ENCODE data around the gene HIVEP3. TPM values are rescaled to one million over a fixed set of nuclear protein-coding genes. Genes with fewer than 3 reads are reported as not detected.

HIVEP3 gene
- total RNA-seq, 6 experiments from 2014 or later = 1.4 to 3.9 (median 2.2) TPM

DNA sequence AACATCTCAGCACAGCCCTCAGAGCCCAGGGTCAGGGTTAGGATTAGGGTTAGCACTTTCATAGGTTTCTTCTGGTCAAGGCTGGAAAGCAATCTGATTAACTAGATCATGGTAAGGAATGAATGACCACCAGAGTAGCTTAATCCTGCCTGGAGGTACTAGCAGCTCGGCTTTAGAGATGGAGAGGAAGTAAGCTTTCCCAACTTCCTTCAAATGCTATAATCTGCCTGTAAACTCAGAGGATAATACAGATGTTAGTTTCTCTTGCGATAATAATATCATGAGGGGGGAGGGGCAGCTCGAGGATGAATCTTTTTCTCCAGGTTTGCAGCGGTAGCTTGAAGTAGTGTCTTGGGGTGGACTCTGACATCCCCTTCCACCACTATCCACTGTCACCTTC lies 194.9 kb downstream of the HIVEP3 start:
- no peak for ATAC-seq
- no peak for TF ChIP-seq POLR2A (IDR thresholded peaks at IDR 0.05)
- TF ChIP-seq, protein P1, sequence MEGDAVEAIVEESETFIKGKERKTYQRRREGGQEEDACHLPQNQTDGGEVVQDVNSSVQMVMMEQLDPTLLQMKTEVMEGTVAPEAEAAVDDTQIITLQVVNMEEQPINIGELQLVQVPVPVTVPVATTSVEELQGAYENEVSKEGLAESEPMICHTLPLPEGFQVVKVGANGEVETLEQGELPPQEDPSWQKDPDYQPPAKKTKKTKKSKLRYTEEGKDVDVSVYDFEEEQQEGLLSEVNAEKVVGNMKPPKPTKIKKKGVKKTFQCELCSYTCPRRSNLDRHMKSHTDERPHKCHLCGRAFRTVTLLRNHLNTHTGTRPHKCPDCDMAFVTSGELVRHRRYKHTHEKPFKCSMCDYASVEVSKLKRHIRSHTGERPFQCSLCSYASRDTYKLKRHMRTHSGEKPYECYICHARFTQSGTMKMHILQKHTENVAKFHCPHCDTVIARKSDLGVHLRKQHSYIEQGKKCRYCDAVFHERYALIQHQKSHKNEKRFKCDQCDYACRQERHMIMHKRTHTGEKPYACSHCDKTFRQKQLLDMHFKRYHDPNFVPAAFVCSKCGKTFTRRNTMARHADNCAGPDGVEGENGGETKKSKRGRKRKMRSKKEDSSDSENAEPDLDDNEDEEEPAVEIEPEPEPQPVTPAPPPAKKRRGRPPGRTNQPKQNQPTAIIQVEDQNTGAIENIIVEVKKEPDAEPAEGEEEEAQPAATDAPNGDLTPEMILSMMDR (IDR thresholded peaks at IDR 0.05) = no peak
- H3K4me1 ChIP-seq = no peaks in the 10 kb centered on the region

DNA sequence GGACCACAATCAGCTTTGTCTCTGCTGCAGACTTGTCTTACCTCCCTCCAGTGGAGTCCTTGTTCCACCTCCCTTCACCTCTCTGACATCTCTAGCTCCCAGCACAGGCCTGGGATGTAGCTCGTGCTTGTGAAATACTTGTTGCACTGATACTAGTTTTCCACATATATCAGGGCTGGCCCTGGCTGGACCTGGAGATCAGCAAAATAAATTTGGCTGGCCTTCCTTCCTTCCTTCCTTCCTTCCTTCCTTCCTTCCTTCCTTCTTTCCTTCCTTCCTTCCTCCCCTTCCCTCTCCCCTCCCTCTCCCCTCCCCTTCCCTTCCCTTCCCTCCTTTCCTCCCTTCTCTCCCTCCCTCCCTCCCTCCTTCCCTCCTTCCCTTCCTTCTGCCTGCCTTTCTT lies 196.5 kb downstream of the HIVEP3 start:
- Histone ChIP-seq H3K4me1 (no peaks in the 10 kb centered on the region), H3K27ac (no peak overlapping the region), H3K36me3 (no peaks in the 10 kb centered on the region), H3K9me3 (no peaks in the 10 kb centered on the region), H3K4me3 (no peak overlapping the region), H3K27me3 (no peaks in the 10 kb centered on the region)
- intact Hi-C loops (cut with DNase I) = no loop called here
- WGBS (ENCODE audit: insufficient coverage, low coverage, low lambda C conversion rate, missing lambda C conversion rate) = 71% methylated on average over 1 of the region's 1 CpG
- TF ChIP-seq POLR2A (IDR thresholded peaks at IDR 0.05) = no peak
- TF ChIP-seq, protein P1 (IDR thresholded peaks at IDR 0.05) = no peak
- no peak for DNase-seq
- ATAC-seq = no peak

More for the DNA sequence above, 194.9 kb downstream of the HIVEP3 start:
- no peak overlapping the region for H3K27ac ChIP-seq
- H3K36me3 ChIP-seq = no peaks in the 10 kb centered on the region
- intact Hi-C loops (cut with DNase I) = no loop called here
- 49% methylated on average over 3 of the region's 4 CpGs for WGBS (ENCODE audit: insufficient coverage, low coverage, low lambda C conversion rate, missing lambda C conversion rate)
- DNase-seq = no peak
- H3K27me3 ChIP-seq = no peaks in the 10 kb centered on the region
- no peak overlapping the region for H3K4me3 ChIP-seq
- H3K9me3 ChIP-seq = no peaks in the 10 kb centered on the region

DNA sequence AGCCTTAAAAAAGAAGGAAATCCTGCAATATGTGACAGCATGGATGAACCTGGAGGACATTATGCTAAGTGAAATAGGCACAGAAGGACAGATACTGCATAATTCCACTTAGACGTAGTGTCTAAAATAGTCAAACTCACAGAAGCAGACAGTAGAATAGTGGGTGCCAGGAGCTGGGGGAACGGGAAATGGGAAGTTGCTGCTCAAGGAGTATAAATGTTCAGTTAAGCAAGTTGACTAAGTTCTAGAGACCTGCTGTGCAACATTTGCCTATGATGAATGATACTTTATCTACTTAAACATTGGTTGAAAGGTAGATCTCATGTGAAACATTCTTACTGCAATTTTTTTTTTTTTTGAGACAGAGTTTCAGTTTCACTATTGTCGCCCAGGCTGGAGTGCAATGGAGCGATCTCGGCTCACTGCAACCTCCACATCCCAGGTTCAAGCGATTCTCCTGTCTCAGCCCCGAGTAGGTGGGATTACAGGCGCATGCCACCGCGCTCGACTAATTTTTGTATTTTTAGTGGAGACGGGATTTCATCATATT lies 197.8 kb downstream of the HIVEP3 start:
- TF ChIP-seq POLR2A (IDR thresholded peaks at IDR 0.05) = no peak
- TF ChIP-seq, protein P1 (IDR thresholded peaks at IDR 0.05) = no peak
- no peaks in the 10 kb centered on the region for H3K36me3 ChIP-seq
- no peak overlapping the region for H3K27ac ChIP-seq
- no peak for ATAC-seq
- no peaks in the 10 kb centered on the region for H3K9me3 ChIP-seq
- WGBS (ENCODE audit: insufficient coverage, low coverage, low lambda C conversion rate, missing lambda C conversion rate) = 74% methylated on average over 9 of the region's 12 CpGs
- no peaks in the 10 kb centered on the region for H3K27me3 ChIP-seq
- H3K4me1 ChIP-seq = no peaks in the 10 kb centered on the region
- H3K4me3 ChIP-seq = no peak overlapping the region
- intact Hi-C loops (cut with DNase I) = no loop called here
- DNase-seq = no peak

DNA sequence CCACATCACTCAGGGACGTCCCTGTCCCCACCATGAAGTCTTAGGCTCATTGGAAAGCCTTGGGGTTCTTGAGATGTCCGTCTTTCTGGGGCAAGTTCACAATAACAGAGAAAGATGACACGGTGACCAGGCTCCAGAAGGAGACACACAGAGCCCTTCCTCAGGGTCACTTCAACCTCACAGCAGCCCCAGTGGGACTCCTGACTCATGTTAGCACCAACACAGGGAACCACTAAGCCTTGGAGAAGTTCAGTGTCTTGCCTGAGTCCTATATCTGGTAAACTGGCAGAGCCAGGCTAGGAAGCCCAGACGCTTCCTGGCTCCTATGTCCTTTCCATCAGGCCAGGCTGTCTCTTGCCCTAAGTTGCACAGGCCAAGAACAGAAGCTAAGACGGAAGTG lies 199.1 kb downstream of the HIVEP3 start:
- no peaks in the 10 kb centered on the region for H3K4me1 ChIP-seq
- no peak overlapping the region for H3K27ac ChIP-seq
- no peak for TF ChIP-seq POLR2A (IDR thresholded peaks at IDR 0.05)
- TF ChIP-seq, protein P1 (IDR thresholded peaks at IDR 0.05) = no peak
- intact Hi-C loops (cut with DNase I) = no loop called here
- H3K4me3 ChIP-seq = no peak overlapping the region
- no CpG with 5 or more reads among the region's 5 CpGs for WGBS (ENCODE audit: insufficient coverage, low coverage, low lambda C conversion rate, missing lambda C conversion rate)
- ATAC-seq (no peak), DNase-seq (no peak)
- no peaks in the 10 kb centered on the region for H3K9me3 ChIP-seq
- no peaks in the 10 kb centered on the region for H3K27me3 ChIP-seq
- H3K36me3 ChIP-seq = no peaks in the 10 kb centered on the region

DNA sequence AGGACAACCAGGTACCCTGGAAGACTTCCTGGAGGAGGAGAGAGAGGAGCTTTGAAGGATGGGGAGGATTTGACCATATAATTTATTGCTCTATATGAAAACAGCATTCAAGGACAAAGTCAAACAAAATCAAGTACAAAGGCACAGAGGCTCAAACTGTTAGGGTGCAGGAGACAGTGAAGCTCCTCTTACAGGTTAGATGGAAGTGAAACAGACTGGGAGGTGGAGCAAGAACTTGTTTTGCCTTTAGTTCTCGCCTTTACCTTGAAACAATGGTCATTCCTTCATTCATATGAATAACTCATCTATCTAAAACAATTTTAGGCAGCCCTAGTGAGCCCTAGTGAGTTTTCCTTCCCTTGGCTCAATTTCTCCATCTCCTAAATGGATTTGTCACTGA lies 199.6 kb downstream of the HIVEP3 start:
- Histone ChIP-seq H3K4me1 (no peaks in the 10 kb centered on the region), H3K27me3 (no peaks in the 10 kb centered on the region), H3K9me3 (no peaks in the 10 kb centered on the region), H3K27ac (no peak overlapping the region), H3K36me3 (no peaks in the 10 kb centered on the region), H3K4me3 (no peak overlapping the region)
- TF ChIP-seq POLR2A (IDR thresholded peaks at IDR 0.05) = no peak
- TF ChIP-seq, protein P1 (IDR thresholded peaks at IDR 0.05) = no peak
- DNase-seq (no peak), ATAC-seq (no peak)
- intact Hi-C loops (cut with DNase I) = no loop called here
- 100% methylated on average over 1 of the region's 1 CpG for WGBS (ENCODE audit: insufficient coverage, low coverage, low lambda C conversion rate, missing lambda C conversion rate)

Measured in right lobe of liver (tissue), 6 donors.